HEK293 (cell line): ENCODE data around the gene SLC25A45.

Experiments used
- CTCF ChIA-PET: fragments of 350-600 bp; formaldehyde crosslinking; extraction: SDS; loops from one replicate; lab custom pipeline; 2021; ENCODE audit warnings: antibody characterized with exemption; lab: Yijun Ruan, JAX
- POLR2A ChIA-PET: fragments of 300-600 bp; formaldehyde crosslinking; extraction: SDS; loops from one replicate; lab custom pipeline; 2020; ENCODE audit warnings: antibody characterized with exemption, inconsistent platforms; lab: Yijun Ruan, JAX
- H3K27ac ChIP-seq: fragments of 200-500 bp; sonication (Bioruptor generic); 2 replicates; pipeline ENCODE4 v1.5.1; 2014; ENCODE audit warnings: low read depth, low read length, control low read depth, inconsistent platforms; ENCODE audit errors: extremely low read depth
- H3K36me3 ChIP-seq, 2 experiments: fragments of 200-500 bp in 1 of 2; sonication (Bioruptor generic) in 1 of 2; 1 replicate in 1 of 2; 2 replicates in 1 of 2; pipeline ENCODE4 v1.5.1; 2014 to 2017; ENCODE audit warnings: inconsistent platforms in 2 of 2, low read length in 2 of 2; ENCODE audit not compliant: control insufficient read depth in 2 of 2, insufficient read depth in 1 of 2
- H3K4me1 ChIP-seq: fragments of 200-500 bp; sonication (Bioruptor generic); 2 replicates; pipeline ENCODE4 v1.5.1; 2014; ENCODE audit warnings: mild to moderate bottlenecking, low read length, inconsistent platforms; ENCODE audit not compliant: control insufficient read depth, insufficient read depth
- H3K4me3 ChIP-seq: 2 replicates; pipeline ENCODE4 v1.5.1; 2011; ENCODE audit warnings: low read depth, mild to moderate bottlenecking, control low read depth, low read length, moderate library complexity
- H3K9me3 ChIP-seq: fragments of 200-500 bp; sonication (Bioruptor generic); 2 replicates; pipeline ENCODE4 v1.5.1; 2014; ENCODE audit warnings: low read depth, low read length, inconsistent platforms; ENCODE audit not compliant: control insufficient read depth, insufficient read depth
- GLI2 ChIP-seq: fragments of 450-650 bp; formaldehyde crosslinking; IDR thresholded peaks from 2 replicates; pipeline ENCODE4; 2017; ENCODE audit warnings: missing biosample characterization, missing genetic modification characterization, low read depth, borderline replicate concordance
- HIC1 ChIP-seq: fragments of 450-650 bp; formaldehyde crosslinking; IDR thresholded peaks from 2 replicates; pipeline ENCODE4 v1.5.1; 2016; ENCODE audit warnings: missing biosample characterization, missing genetic modification characterization
- MYNN ChIP-seq: fragments of 450-650 bp; formaldehyde crosslinking; IDR thresholded peaks from 2 replicates; pipeline ENCODE4 v1.5.1; 2016; ENCODE audit warnings: missing biosample characterization, missing genetic modification characterization, borderline replicate concordance
- MZF1 ChIP-seq: fragments of 450-650 bp; formaldehyde crosslinking; IDR thresholded peaks from 2 replicates; pipeline ENCODE4 v1.5.1; 2017; ENCODE audit warnings: missing biosample characterization, missing genetic modification characterization, borderline replicate concordance
- REPIN1 ChIP-seq: fragments of 450-650 bp; formaldehyde crosslinking; IDR thresholded peaks from 2 replicates; pipeline ENCODE4 v1.5.1; 2017; ENCODE audit warnings: missing biosample characterization, missing genetic modification characterization, low read depth
- SALL2 ChIP-seq: fragments of 450-650 bp; formaldehyde crosslinking; IDR thresholded peaks from 2 replicates; pipeline ENCODE4 v1.5.0; 2017; ENCODE audit warnings: missing biosample characterization, mild to moderate bottlenecking, missing genetic modification characterization, borderline replicate concordance
- SCRT2 ChIP-seq: fragments of 450-650 bp; formaldehyde crosslinking; IDR thresholded peaks from 2 replicates; pipeline ENCODE4 v1.5.1; 2016; ENCODE audit warnings: missing biosample characterization, missing genetic modification characterization
- SETDB1 ChIP-seq: IDR thresholded peaks from one replicate; pipeline ENCODE4 v1.6.1; 2017; ENCODE audit warnings: mild to moderate bottlenecking, low read length, moderate library complexity, mixed read lengths; ENCODE audit not compliant: insufficient read length
- TRIM28 ChIP-seq: IDR thresholded peaks from 2 replicates; pipeline ENCODE4 v1.6.1; 2011; ENCODE audit warnings: low read length, control low read depth, borderline replicate concordance
- ZBTB1 ChIP-seq: fragments of 450-650 bp; formaldehyde crosslinking; IDR thresholded peaks from 2 replicates; pipeline ENCODE4 v1.5.1; 2016; ENCODE audit warnings: missing biosample characterization, missing genetic modification characterization
- ZBTB17 ChIP-seq: fragments of 450-650 bp; formaldehyde crosslinking; IDR thresholded peaks from 2 replicates; pipeline ENCODE4 v1.5.1; 2016; ENCODE audit warnings: missing biosample characterization, missing genetic modification characterization
- ZBTB49 ChIP-seq: fragments of 450-650 bp; formaldehyde crosslinking; IDR thresholded peaks from 2 replicates; pipeline ENCODE4 v1.5.1; 2016; ENCODE audit warnings: missing biosample characterization, missing genetic modification characterization, low read depth
- ZEB2 ChIP-seq: fragments of 450-650 bp; formaldehyde crosslinking; IDR thresholded peaks from 2 replicates; pipeline ENCODE4 v1.5.1; 2016; ENCODE audit warnings: missing biosample characterization, missing genetic modification characterization
- ZFHX2 ChIP-seq: fragments of 450-650 bp; formaldehyde crosslinking; conservative IDR thresholded peaks from 2 replicates; pipeline ENCODE4 v1.5.1; 2016; ENCODE audit warnings: missing biosample characterization, missing genetic modification characterization
- ZFP37 ChIP-seq: fragments of 450-650 bp; formaldehyde crosslinking; IDR thresholded peaks from 2 replicates; pipeline ENCODE4 v1.5.1; 2016; ENCODE audit warnings: missing biosample characterization, missing genetic modification characterization
- ZNF184 ChIP-seq: fragments of 450-650 bp; IDR thresholded peaks from 2 replicates; pipeline ENCODE4 v1.5.1; 2018; ENCODE audit warnings: missing biosample characterization, mild to moderate bottlenecking, missing genetic modification characterization
- ZNF501 ChIP-seq: fragments of 450-650 bp; formaldehyde crosslinking; IDR thresholded peaks from 2 replicates; pipeline ENCODE4 v1.5.1; 2016; ENCODE audit warnings: missing biosample characterization, missing genetic modification characterization
- ZNF585B ChIP-seq: fragments of 450-650 bp; formaldehyde crosslinking; IDR thresholded peaks from 2 replicates; pipeline ENCODE4 v1.5.1; 2016; ENCODE audit warnings: missing biosample characterization, missing genetic modification characterization
- ZNF664 ChIP-seq: fragments of 450-650 bp; formaldehyde crosslinking; IDR thresholded peaks from 2 replicates; pipeline ENCODE4 v1.5.1; 2016; ENCODE audit warnings: missing biosample characterization, missing genetic modification characterization
- ZNF776 ChIP-seq: fragments of 450-650 bp; formaldehyde crosslinking; IDR thresholded peaks from 2 replicates; pipeline ENCODE4 v1.5.0; 2017; ENCODE audit warnings: missing biosample characterization, missing genetic modification characterization, borderline replicate concordance
- ZNF830 ChIP-seq: fragments of 450-650 bp; IDR thresholded peaks from 2 replicates; pipeline ENCODE4 v1.5.0; 2018; ENCODE audit warnings: missing biosample characterization, missing genetic modification characterization, low read depth, mild to moderate bottlenecking, moderate library complexity
- ZSCAN23 ChIP-seq: fragments of 450-650 bp; formaldehyde crosslinking; IDR thresholded peaks from 2 replicates; pipeline ENCODE4 v1.5.1; 2016; ENCODE audit warnings: missing biosample characterization, missing genetic modification characterization
- TF ChIP-seq, protein P1 (sequence below): fragments of 450-650 bp; formaldehyde crosslinking; IDR thresholded peaks from 2 replicates; pipeline ENCODE4 v1.5.1; 2016; ENCODE audit warnings: missing biosample characterization, missing genetic modification characterization
- TF ChIP-seq, protein P2 (sequence below): fragments of 450-650 bp; formaldehyde crosslinking; IDR thresholded peaks from 2 replicates; pipeline ENCODE4 v1.5.1; 2016; ENCODE audit warnings: missing biosample characterization, missing genetic modification characterization

The SLC25A45 gene

GRCh38 chr11:65427691-65428577 lies 45.5 kb upstream of the SLC25A45 start (continued):
- TF ChIP-seq HIC1 (0 out of 2 replicates have a peak, but pooled peaks have one; percentile 13), ZBTB17 (tag by site-specific recombination) (peak; percentile 58), ZNF184 (tag by site-specific recombination) (no peak), ZEB2 (peak; percentile 0; the same call in 1 of the 2 replicates), ZSCAN23 (tag by site-specific recombination) (no peak), ZFP37 (no peak), ZNF830 (no peak), SCRT2 (tag by site-specific recombination) (peak; percentile 92), REPIN1 (no peak), GLI2 (no peak), MZF1 (peak; percentile 70; the same call in 1 of the 2 replicates), ZNF664 (no peak), ZNF501 (tag by site-specific recombination) (no peak), ZBTB1 (tag by site-specific recombination) (no peak), ZBTB49 (tag by site-specific recombination) (no peak), SALL2 (tag by site-specific recombination) (no peak)

GRCh38 chr11:65426839-65427690 lies 44.6 kb upstream of the SLC25A45 start:
- POLR2A ChIA-PET, result interaction anchor here (1.1 to 16.9 kb wide), 8 partner anchors 8 to 72 kb away, joined by 3 to 1129 read pairs (median 4); partner anchors contain the start of genes MALAT1 and SLC25A45
- TF ChIP-seq ZNF585B (tag by site-specific recombination) (no peak), ZNF776 (tag by site-specific recombination) (no peak), SETDB1 (no peak), MZF1 (no peak), ZFHX2 (tag by site-specific recombination) (0 out of 2 replicates have a peak, but pooled peaks have one; percentile 12), TRIM28 (peak; percentile 10; the same call in 1 of the 2 replicates), MYNN (no peak)
- TF ChIP-seq, protein P1, sequence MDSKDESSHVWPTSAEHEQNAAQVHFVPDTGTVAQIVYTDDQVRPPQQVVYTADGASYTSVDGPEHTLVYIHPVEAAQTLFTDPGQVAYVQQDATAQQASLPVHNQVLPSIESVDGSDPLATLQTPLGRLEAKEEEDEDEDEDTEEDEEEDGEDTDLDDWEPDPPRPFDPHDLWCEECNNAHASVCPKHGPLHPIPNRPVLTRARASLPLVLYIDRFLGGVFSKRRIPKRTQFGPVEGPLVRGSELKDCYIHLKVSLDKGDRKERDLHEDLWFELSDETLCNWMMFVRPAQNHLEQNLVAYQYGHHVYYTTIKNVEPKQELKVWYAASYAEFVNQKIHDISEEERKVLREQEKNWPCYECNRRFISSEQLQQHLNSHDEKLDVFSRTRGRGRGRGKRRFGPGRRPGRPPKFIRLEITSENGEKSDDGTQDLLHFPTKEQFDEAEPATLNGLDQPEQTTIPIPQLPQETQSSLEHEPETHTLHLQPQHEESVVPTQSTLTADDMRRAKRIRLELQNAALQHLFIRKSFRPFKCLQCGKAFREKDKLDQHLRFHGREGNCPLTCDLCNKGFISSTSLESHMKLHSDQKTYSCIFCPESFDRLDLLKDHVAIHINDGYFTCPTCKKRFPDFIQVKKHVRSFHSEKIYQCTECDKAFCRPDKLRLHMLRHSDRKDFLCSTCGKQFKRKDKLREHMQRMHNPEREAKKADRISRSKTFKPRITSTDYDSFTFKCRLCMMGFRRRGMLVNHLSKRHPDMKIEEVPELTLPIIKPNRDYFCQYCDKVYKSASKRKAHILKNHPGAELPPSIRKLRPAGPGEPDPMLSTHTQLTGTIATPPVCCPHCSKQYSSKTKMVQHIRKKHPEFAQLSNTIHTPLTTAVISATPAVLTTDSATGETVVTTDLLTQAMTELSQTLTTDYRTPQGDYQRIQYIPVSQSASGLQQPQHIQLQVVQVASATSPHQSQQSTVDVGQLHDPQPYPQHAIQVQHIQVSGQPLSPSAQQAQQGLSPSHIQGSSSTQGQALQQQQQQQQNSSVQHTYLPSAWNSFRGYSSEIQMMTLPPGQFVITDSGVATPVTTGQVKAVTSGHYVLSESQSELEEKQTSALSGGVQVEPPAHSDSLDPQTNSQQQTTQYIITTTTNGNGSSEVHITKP, result peak; percentile 49; the same call in 1 of the 2 replicates
- TF ChIP-seq, protein P2, sequence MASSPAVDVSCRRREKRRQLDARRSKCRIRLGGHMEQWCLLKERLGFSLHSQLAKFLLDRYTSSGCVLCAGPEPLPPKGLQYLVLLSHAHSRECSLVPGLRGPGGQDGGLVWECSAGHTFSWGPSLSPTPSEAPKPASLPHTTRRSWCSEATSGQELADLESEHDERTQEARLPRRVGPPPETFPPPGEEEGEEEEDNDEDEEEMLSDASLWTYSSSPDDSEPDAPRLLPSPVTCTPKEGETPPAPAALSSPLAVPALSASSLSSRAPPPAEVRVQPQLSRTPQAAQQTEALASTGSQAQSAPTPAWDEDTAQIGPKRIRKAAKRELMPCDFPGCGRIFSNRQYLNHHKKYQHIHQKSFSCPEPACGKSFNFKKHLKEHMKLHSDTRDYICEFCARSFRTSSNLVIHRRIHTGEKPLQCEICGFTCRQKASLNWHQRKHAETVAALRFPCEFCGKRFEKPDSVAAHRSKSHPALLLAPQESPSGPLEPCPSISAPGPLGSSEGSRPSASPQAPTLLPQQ (tag by site-specific recombination), result no peak

More at GRCh38 chr11:65426839-65427690, 44.6 kb upstream of the SLC25A45 start:
- Histone ChIP-seq H3K4me3 (peak overlapping the region; percentile 68), H3K36me3 (peaks cover 0 to 58% of the 10 kb centered on the region in 2 experiments; a peak in 1 of 3 replicates), H3K4me1 (no peaks in the 10 kb centered on the region), H3K9me3 (no peaks in the 10 kb centered on the region), H3K27ac (peak overlapping the region; percentile 27; the same call in 1 of the 2 replicates)
- CTCF ChIA-PET, result no interaction called here
